GM19395 (cell line): ENCODE measurements around the gene BTNL9.
"Not testable (repeated sequence)": the region's sequence is repeated elsewhere in the genome, so short reads cannot be mapped to it uniquely, and the experiment has no call there.

ENCODE experiments used
- ATAC-seq: cut with Tn5 transposase; IDR thresholded peaks from one replicate; pipeline ENCODE4 v1.9.1; 2021; ENCODE audit warnings: mild to moderate bottlenecking, moderate library complexity; ENCODE audit not compliant: unreplicated experiment

The BTNL9 gene

DNA sequence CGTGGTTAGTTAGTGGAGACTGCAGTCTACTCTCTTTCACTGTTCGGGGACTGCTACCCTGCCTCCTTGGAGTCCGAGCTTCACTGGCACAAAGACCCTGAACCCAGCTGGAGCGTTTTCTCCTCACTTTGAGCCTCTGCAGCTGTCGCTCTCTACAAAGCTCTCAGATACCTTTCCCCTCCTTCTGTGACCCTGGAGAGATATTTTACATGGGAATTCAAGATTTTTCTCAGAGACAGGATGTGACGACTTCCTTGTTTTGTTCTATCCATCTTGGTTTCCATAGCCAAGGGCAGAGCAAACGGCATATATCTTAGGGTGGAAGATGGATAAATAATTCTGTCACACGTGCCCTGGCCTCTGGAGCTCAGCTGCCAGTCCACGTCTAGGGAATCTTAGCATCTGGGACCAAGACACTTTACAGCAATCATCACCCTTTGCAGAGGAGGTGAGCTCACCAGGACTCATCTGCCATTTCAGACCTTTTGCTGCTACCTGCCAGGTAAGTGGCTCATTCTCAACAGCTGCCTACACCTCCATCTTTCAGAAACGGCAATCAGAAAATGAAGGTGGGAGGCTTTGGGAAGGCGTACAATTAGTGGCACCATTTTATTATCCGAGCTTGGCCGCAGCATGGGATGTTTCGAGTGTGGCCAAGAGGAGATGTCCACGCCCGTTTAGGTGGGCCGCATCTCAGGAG is at the start of gene BTNL9:
BTNL9 (plus strand) TSS at position 336 of the 700 bp plus-strand sequence. CDS start 5,224 bp downstream, outside the sequence.
- ATAC-seq, result no peak

DNA sequence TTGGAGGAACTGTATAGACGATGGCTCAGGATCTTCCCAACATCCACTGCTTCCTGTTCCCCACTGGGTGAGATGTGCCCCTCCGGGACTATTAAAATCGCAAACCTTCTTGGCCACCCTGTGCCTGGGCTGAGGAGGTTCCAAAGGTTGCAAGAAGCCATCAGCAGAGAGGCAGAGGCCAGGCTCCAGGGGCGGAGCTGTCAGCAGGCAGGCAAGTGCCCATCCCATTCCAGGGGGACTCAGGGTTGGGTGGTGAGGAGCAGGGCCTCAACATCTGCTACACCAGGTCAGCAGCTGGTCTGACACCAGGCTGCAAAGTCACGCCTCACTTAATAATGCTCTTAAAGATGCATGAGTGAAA is 49.2 kb upstream of the BTNL9 start:
- ATAC-seq, result no peak

DNA sequence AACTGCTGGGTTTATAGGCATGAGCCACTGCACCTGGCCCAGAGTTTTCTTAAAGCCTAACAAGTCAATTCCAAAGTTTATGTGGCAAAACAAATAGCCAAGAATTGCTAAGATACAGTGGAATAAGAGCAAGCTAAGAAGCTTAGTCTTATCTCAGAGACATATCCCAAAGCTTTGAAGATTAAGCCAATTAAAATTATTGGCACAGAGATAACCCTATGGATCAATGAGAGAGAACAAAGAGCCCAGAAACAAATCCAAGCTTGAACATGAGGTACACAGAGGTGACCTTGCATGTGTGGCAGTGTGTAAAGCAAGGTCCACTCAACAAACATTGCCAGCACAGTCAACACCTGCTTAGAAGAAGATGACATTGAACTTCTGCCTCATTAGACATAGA is 38.1 kb upstream of the BTNL9 start:
- no peak for ATAC-seq

DNA sequence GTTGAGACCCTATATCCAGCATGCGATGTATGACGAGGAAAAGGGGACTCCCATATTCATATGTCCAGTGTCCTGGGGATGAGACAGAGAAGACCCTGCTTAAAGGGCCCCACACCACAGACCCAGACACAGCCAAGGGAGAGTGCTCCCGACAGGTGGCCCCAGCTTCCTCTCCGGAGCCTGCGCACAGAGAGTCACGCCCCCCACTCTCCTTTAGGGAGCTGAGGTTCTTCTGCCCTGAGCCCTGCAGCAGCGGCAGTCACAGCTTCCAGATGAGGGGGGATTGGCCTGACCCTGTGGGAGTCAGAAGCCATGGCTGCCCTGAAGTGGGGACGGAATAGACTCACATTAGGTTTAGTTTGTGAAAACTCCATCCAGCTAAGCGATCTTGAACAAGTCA is 34.3 kb upstream of the BTNL9 start:
- no peak for ATAC-seq

DNA sequence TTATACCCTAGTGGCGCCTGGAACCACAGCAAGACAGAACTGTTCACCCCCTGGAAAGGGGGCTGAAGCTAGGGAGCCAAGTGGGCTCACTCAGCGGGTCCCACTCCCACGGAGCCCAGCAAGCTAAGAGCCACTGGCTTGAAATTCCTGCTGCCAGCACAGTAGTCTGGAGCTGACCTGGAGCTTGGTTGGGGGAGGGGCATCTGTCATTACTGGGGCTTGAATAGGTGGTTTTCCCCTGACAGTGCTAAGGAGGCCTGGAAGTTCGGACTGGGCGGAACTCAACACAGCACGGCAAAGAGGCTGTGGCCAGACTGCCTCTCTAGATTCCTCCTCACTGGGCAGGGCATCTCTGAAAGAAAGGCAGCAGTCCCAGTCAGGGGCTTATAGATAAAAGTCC is 31.9 kb upstream of the BTNL9 start:
- ATAC-seq, result no peak

DNA sequence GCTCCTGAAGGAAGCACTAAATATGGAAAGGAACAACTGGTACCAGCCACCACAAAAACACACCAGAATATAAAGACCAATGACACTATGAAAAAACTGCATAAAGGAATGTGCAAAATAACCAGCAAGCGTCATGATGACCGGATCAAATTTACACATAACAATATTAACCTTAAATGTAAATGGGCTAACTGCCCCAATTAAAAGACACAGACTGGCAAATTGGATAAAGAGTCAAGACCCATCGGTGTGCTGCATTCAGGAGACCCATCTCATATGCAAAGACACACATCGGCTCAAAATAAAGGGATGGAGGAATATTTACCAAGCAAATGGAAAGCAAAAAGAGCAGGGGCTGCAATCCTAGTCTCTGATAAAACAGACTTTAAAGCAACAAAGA is 30.0 kb upstream of the BTNL9 start:
- not testable (repeated sequence) for ATAC-seq

DNA sequence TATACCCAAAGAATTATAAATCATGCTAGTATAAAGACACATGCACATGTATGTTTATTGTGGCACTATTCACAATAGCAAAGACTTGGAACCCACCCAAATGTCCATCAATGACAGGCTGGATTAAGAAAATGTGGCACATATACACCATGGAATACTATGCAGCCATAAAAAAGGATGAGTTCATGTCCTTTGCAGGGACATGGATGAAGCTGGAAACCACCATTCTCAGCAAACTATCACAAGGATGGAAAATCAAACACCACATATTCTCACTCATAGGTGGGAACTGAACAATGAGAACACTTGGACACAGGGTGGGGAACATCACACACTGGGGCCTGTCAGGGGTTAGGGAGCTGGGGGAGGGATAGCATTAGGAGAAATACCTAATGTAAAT is 25.4 kb upstream of the BTNL9 start:
- not testable (repeated sequence) for ATAC-seq

DNA sequence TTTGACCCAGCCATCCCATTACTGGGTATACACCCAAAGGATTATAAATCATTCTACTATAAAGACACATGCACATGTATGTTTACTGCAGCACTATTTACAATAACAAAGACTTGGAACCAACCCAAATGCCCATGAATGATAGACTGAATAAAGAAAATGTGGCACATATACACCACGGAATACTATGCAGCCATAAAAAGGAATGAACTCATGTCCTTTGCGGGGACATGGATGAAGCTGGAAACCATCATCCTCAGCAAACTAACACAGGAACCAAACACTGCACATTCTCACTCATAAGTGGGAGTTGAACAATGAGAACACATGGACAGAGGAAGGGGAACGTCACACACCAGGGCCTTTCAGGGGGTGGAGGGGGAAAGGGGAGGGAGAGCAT is 22.6 kb upstream of the BTNL9 start:
- ATAC-seq, result not testable (repeated sequence)

DNA sequence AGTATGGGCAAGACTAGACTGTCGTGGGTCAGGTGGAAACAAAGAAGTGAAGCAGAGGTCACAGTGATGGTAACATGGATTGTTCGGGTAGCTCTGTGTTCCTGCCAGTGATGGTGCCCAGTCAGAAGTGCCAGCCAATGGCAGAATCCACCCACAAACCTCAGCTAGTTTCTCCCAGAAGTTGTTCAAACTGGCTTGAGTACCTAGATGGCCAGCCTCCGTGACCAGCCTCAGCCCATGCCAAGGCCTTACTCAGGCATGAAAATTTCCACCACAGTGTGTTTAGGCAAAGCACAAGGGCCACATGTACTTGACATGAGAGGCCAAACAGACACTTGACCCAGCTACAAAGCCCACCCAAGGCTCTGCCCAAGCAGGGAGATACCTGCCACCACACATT is 19.4 kb upstream of the BTNL9 start:
- ATAC-seq, result no peak

DNA sequence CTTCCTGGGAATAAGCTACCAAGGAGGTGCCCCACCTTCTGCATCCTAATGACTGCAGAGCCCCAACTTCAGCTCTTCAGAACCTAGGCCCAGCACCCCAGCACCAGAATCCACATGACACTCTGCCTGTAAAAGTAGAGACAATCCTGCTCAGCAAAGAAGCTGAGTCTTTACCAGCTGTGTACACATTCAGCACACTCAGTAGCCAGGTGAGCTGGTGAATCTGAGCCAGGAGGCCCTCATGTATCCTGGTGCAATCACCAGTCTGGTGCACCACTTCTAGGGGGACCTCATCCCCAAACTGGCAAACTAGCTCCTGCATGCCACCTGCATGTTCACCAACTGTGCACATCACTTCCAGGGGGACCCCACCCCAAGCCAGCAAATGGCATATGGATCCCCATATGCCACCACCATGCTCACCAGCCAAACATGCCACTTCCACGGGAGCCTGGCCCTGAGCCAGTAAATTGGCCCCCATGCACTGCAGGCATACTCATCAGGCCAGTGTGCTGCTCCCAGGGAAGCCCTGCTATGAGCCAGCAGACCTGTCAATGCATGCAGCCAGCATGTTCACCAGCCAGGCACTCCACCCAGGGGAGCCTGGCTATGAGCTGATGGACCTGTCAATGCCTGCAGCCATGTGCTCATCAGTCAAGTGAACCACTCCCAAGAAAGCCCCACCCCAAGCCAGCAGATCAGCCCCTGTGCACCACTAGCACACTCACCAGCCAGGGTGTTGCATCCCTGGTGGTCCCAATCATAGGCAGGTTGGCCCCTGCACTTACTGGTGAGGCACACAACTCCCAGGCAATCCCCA is 15.6 kb upstream of the BTNL9 start:
- ATAC-seq, result no peak

DNA sequence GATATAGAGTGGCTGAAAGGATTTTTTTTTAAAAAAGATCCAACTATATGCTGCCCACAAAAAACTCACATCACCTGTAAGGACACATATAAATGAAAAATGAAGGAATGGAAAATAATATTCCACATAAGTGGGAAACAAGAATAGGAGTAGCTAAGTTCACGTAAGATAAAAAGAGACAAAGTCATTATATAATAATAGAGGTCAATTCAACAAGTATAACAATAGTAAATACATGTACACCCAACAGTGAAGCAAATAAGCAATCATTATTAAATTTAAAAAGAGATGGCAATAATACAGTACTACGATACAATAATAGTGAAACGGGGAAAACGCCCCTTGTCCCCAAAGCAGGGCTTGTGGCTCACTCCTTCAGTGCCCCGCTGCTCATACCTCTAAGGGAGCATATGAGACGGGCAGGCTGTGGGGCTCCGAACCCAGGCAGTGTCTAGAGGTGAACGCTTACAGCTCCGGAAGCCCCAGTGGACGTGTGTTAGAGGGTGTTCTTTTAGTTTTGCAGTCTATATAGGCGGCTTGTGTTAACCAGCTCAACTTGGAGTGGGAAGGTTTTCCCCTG is 12.5 kb upstream of the BTNL9 start:
- no peak for ATAC-seq

DNA sequence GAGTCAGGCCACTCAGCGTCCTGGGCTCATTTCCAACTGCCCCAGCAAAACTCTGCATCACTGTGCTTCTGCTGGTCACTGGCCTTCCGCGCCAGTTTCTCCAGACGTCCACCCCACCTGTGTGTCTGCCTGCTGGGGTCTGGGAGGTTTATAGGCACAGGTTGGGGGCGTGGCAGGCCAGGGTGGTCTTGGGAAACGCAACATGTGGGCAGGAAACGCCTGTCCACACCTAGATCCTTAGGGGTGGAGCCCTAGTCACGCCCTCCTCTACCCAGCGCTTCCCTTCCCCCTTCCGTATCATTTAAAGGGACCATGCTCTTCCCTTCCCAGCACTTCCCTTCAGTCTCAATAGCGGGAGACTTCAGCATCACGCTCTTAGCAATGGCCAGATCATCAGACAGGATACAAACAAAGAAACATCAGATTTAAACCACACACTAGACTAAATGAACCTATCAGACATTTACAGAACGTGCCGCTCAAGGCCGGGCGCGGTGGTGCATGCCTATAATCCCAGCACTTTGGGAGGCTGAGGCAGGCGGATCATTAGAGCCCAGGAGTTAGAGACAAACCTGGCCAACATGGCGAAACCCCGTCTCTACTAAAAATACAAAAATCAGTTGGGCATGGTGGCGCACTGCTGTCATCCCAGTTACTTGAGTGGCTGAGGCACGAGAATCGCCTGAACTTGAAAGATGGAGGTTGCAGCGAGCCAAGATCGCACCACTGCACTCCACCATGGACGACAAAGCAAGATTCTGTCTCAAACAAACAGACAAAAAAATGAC is 11.8 kb upstream of the BTNL9 start:
- no peak for ATAC-seq

DNA sequence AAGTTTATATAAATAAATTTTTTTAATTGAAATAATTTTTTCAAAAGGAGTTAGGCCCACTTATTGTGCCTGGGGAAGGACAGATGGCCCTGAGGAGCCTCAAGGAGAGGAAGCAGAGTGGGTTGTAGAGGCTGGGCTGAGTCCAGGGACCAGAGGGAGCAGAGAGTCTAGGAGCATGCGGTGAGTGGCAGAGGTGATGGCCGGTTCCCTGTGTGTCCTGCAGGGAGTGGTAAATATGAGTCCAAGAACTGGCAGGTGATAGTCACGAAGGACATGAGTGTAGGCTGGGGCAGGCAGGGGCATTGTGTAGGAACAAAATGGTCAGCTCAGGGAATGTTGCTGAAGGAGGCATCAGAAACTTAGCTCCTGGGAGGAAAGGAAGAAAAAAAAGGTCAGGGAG is 8.3 kb upstream of the BTNL9 start:
- ATAC-seq, result no peak

DNA sequence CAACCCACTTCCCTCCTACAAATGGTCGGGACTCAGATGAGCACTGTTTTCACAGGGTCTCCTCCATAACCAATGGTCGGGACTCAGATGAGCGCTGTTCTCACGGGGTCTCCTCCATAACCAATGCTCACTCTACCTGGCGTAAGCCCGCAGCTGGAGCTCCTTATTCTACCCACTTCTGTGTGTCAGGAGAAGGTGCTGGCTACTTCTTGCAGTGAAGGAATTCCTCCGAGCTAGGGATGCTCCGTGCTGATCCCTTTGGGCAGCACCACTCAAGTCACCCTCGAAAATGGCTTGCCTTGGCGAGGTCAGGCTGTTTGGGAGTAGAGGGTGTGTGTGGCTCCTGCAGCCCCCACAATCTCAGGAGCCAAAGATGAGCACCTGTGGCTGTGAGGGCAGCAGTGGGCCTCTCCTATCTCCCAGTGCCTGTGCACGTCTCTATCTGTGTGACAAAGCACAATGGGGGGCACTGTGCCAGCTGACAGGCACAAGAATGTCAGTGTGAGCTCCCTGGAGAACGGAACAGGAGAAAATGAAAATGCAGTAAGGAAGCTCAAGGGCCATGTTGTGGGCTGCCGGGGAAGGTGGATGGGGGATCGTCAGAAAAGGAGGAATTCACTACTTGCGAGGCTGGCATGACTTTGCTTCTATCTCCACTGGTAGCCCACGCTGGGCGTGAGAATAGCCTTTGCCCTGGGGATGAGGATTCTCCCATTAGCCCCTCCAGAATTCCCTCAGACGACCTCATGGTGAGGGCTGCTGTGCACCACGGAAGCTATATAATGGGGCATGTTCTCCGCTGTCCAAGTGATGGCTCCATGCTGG is 3.9 kb upstream of the BTNL9 start:
- no peak for ATAC-seq

DNA sequence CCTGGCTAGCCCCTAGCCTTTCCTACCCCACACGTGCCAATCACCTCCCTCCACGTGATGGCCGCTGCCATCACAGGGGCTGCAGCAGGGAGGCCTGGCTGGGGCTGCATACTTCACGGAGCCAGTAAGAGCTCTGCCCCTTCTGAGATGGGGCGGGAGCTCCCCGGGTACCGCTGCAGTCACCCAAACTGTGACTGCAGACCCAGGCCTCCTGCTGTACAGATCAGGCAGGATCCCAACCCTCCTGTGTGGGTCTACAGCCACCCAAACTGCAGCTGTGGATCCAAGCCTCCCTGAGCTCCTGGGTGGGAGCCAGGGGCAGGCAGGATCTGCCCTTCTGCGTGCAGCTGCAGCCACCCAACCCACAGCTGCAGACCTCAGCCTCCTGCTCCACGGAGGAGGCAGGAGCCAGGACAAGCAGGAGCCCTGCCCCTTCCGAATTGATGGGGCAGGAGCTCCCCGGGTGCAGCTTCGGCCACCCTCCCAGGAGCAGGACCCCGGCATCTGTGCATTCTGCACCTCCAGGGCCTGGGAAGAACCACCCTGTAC is 3.2 kb upstream of the BTNL9 start:
- ATAC-seq, result no peak

DNA sequence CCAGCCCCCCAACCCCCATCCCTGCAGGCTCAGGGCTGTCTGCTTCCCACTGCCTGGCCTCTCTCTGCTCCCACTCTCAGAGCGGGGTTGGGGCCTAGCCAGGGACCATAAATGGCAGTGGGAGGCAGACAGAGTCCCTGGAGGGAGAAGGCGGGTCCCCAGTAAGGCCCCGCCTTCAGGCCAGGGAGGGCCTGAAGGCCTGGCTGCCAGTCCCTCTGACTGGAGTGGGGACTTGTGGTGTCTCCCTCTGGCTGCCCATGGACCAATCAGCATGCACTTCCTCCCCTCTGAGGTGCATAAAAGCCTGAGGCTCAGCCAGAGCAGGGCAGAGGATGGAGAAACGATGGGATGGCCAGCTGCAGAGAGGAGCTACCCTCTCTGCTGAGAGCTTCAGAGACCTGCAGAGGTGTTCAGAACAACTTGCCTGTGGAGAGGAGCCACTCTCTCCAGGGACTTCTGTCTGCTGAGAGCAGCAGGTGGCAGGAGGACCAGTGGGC is 2.7 kb upstream of the BTNL9 start:
- ATAC-seq, result no peak

DNA sequence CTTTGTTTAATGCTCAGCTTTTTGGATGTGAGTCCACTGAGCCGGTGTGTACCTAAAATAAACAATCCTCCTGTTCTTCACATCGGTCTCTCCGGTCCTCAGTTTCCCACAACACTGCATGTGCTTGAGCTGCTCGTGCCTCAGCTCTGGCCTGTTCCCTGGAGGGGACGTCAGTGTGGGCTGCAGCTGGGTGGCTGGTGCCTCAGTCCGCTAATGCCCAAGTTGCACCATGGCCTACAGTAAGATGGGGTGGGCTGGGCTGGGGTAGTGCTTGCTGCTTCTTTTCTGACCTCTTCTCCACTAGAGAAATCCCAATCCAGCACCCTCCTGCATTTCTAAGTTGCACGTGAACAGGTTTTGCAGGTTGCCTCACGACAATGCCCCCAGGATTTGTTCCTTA is 595 bp upstream of the BTNL9 start:
- ATAC-seq, result no peak

DNA sequence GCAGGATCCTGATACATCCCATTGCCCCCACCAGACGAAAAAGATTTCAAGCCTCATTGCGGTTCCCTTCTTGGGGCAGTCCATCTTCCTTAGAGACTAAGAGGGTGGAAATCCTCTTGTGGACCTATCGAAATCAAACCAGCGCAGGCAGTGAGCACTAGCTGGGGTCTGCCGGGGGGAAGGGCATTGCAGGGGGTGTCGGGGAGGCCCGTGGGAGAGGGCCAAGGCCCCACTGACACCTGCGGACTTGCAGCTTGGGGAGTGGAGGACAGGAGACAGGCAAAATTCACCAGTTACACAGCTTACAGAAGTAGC is 522 bp downstream of the BTNL9 start:
- no peak for ATAC-seq

DNA sequence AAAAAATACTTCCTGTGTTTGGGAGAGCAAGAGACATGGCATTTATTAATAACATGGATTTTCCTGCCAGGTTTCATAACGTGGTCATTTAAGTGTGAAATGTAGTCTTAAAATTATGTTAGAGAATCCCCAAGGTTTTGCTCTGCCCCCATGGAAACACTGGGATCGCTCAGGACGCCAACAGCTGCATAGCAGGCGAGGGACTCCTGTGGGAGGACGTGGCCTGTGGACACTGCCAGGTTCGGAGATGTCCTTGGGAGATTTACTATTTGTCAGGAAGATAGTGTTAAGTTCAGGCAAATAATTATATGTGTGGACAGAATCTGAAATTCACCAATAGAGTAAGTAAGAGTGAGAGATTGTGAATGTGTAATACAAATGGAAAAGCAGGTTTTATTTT is 977 bp downstream of the BTNL9 start:
- ATAC-seq, result no peak

DNA sequence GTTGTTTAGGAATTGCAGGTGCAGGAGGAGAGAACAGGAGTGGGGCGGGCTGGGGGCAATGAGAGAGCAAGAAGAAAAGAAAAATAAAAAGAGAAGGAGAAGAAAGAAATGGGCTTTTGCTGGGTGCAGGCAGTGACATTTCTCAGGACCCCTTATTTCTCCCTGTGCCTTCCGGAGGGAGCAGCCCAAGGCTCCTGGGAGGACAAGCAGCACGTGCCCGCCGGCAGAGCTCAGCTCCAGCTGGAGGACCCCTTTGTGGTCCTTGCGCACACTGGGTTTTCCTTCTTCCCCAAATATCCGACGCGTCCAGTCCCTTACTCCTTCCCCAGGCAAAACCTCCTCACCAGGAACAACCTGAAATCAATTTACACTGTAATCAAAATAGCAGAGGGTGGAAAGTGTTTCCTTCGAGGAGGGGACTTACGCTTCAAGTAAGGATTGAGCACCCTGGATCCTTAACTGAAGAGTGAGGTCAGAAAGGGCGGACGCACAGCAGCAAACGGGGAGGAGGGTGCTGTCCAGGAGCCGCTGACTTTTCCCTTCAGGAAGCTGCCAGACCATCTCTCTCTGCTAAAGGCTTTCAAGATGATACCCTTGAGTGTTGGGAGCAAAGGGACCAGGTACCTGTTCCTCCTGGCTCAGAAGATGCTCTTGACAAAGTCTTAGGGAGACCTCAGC is 2.1 kb downstream of the BTNL9 start:
- ATAC-seq, result no peak
